ENCODE measurements around the gene GSG1. TPM values are rescaled to one million over a fixed set of nuclear protein-coding genes. Genes with fewer than 3 reads are reported as not detected.
"Not testable (repeated sequence)": the region's sequence is repeated elsewhere in the genome, so short reads cannot be mapped to it uniquely, and the experiment has no call there.

GSG1 gene
- total RNA-seq, 1 donor from 2014 or later, result not detected

GRCh38 chr12:13095266-13095995 lies 8.0 kb downstream of the GSG1 start:
- no peak for DNase-seq (ENCODE audit: low spot score)
- H3K9me3 Mint-ChIP-seq, result no peaks in the 10 kb centered on the region
- H3K36me3 Mint-ChIP-seq (ENCODE audit: low read depth), result no peaks in the 10 kb centered on the region
- peaks cover 28% of the 10 kb centered on the region for H3K4me1 Mint-ChIP-seq (ENCODE audit: low read depth)
- H3K27me3 Mint-ChIP-seq (ENCODE audit: insufficient read depth), result peaks cover 17% of the 10 kb centered on the region
- H3K27ac Mint-ChIP-seq, result no peak overlapping the region
- intact Hi-C loops (cut with micrococcal nuclease), result no loop called here
- H3K4me3 Mint-ChIP-seq, result no peak overlapping the region

GRCh38 chr12:13094367-13094766 lies 9.1 kb downstream of the GSG1 start:
- no peaks in the 10 kb centered on the region for H3K9me3 Mint-ChIP-seq
- peaks cover 20% of the 10 kb centered on the region for H3K4me1 Mint-ChIP-seq (ENCODE audit: low read depth)
- H3K27ac Mint-ChIP-seq, result no peak overlapping the region
- H3K36me3 Mint-ChIP-seq (ENCODE audit: low read depth), result no peaks in the 10 kb centered on the region
- peaks cover 17% of the 10 kb centered on the region for H3K27me3 Mint-ChIP-seq (ENCODE audit: insufficient read depth)
- no peak for DNase-seq (ENCODE audit: low spot score)
- no peak overlapping the region for H3K4me3 Mint-ChIP-seq
- intact Hi-C loops (cut with micrococcal nuclease), result no loop called here

GRCh38 chr12:13093848-13094220 lies 9.6 kb downstream of the GSG1 start:
- H3K27me3 Mint-ChIP-seq (ENCODE audit: insufficient read depth), result peaks cover 17% of the 10 kb centered on the region
- no peak overlapping the region for H3K27ac Mint-ChIP-seq
- H3K4me1 Mint-ChIP-seq (ENCODE audit: low read depth), result peaks cover 14% of the 10 kb centered on the region
- H3K4me3 Mint-ChIP-seq, result no peak overlapping the region
- no peaks in the 10 kb centered on the region for H3K36me3 Mint-ChIP-seq (ENCODE audit: low read depth)
- no peaks in the 10 kb centered on the region for H3K9me3 Mint-ChIP-seq
- no peak for DNase-seq (ENCODE audit: low spot score)
- intact Hi-C loops (cut with micrococcal nuclease), result no loop called here

- peaks cover 9% of the 10 kb centered on the region for H3K4me1 Mint-ChIP-seq (ENCODE audit: low read depth)
- H3K27ac Mint-ChIP-seq, result no peak overlapping the region
- no peak overlapping the region for H3K4me3 Mint-ChIP-seq
- no peak for DNase-seq (ENCODE audit: low spot score)
- H3K36me3 Mint-ChIP-seq (ENCODE audit: low read depth), result no peaks in the 10 kb centered on the region
- no peaks in the 10 kb centered on the region for H3K9me3 Mint-ChIP-seq
- intact Hi-C loops (cut with micrococcal nuclease), result no loop called here
- peaks cover 17% of the 10 kb centered on the region for H3K27me3 Mint-ChIP-seq (ENCODE audit: insufficient read depth)
Observed at GRCh38 chr12:13093191-13093847, 10.1 kb downstream of the GSG1 start.

- Mint-ChIP-seq H3K27me3 (ENCODE audit: insufficient read depth) (peaks cover 17% of the 10 kb centered on the region), H3K4me3 (no peak overlapping the region), H3K36me3 (ENCODE audit: low read depth) (no peaks in the 10 kb centered on the region), H3K27ac (no peak overlapping the region), H3K4me1 (ENCODE audit: low read depth) (no peaks in the 10 kb centered on the region), H3K9me3 (no peaks in the 10 kb centered on the region)
- intact Hi-C loops (cut with micrococcal nuclease), result no loop called here
- DNase-seq (ENCODE audit: low spot score), result no peak
Observed at GRCh38 chr12:13091832-13092231, 11.6 kb downstream of the GSG1 start.

GRCh38 chr12:13090054-13090453 lies 13.4 kb downstream of the GSG1 start:
- H3K4me3 Mint-ChIP-seq, result no peak overlapping the region
- H3K36me3 Mint-ChIP-seq (ENCODE audit: low read depth), result no peaks in the 10 kb centered on the region
- no peak overlapping the region for H3K27ac Mint-ChIP-seq
- no peaks in the 10 kb centered on the region for H3K9me3 Mint-ChIP-seq
- DNase-seq (ENCODE audit: low spot score), result no peak
- intact Hi-C loops (cut with micrococcal nuclease), result no loop called here
- peaks cover 8% of the 10 kb centered on the region for H3K4me1 Mint-ChIP-seq (ENCODE audit: low read depth)
- peaks cover 17% of the 10 kb centered on the region for H3K27me3 Mint-ChIP-seq (ENCODE audit: insufficient read depth)

- Mint-ChIP-seq H3K9me3 (no peaks in the 10 kb centered on the region), H3K27me3 (ENCODE audit: insufficient read depth) (peaks cover 13% of the 10 kb centered on the region), H3K4me3 (no peak overlapping the region), H3K27ac (no peak overlapping the region), H3K36me3 (ENCODE audit: low read depth) (no peaks in the 10 kb centered on the region), H3K4me1 (ENCODE audit: low read depth) (peaks cover 11% of the 10 kb centered on the region)
- intact Hi-C loops (cut with micrococcal nuclease), result no loop called here
- no peak for DNase-seq (ENCODE audit: low spot score)
Observed at GRCh38 chr12:13088496-13088895, 15.0 kb downstream of the GSG1 start.

GRCh38 chr12:13087766-13088165 lies 15.7 kb downstream of the GSG1 start:
- intact Hi-C loops (cut with micrococcal nuclease), result no loop called here
- Mint-ChIP-seq H3K27ac (no peak overlapping the region), H3K27me3 (ENCODE audit: insufficient read depth) (peaks cover 12% of the 10 kb centered on the region), H3K36me3 (ENCODE audit: low read depth) (no peaks in the 10 kb centered on the region), H3K9me3 (no peaks in the 10 kb centered on the region), H3K4me1 (ENCODE audit: low read depth) (peaks cover 11% of the 10 kb centered on the region), H3K4me3 (no peak overlapping the region)
- no peak for DNase-seq (ENCODE audit: low spot score)

- intact Hi-C loops (cut with micrococcal nuclease), result no loop called here
- H3K36me3 Mint-ChIP-seq (ENCODE audit: low read depth), result no peaks in the 10 kb centered on the region
Observed at GRCh38 chr12:13085968-13086686, 17.3 kb downstream of the GSG1 start.

GRCh38 chr12:13084898-13085640 lies 18.4 kb downstream of the GSG1 start:
- H3K9me3 Mint-ChIP-seq, result no peaks in the 10 kb centered on the region

More at GRCh38 chr12:13085968-13086686, 17.3 kb downstream of the GSG1 start:
- no peak for DNase-seq (ENCODE audit: low spot score)
- no peak overlapping the region for H3K27ac Mint-ChIP-seq
- H3K27me3 Mint-ChIP-seq (ENCODE audit: insufficient read depth), result peaks cover 2% of the 10 kb centered on the region
- H3K9me3 Mint-ChIP-seq, result no peaks in the 10 kb centered on the region
- H3K4me3 Mint-ChIP-seq, result no peak overlapping the region
- peaks cover 11% of the 10 kb centered on the region for H3K4me1 Mint-ChIP-seq (ENCODE audit: low read depth)

GRCh38 chr12:13083638-13084037 lies 19.8 kb downstream of the GSG1 start:
- H3K4me3 Mint-ChIP-seq; H3K27me3 Mint-ChIP-seq (ENCODE audit: insufficient read depth); intact Hi-C loops (cut with micrococcal nuclease); H3K27ac Mint-ChIP-seq; DNase-seq (ENCODE audit: low spot score); H3K9me3 Mint-ChIP-seq; H3K36me3 Mint-ChIP-seq (ENCODE audit: low read depth): not testable (repeated sequence)
- H3K4me1 Mint-ChIP-seq (ENCODE audit: low read depth), result peaks cover 11% of the 10 kb centered on the region

More at GRCh38 chr12:13084898-13085640, 18.4 kb downstream of the GSG1 start:
- Mint-ChIP-seq H3K4me3 (no peak overlapping the region), H3K36me3 (ENCODE audit: low read depth) (no peaks in the 10 kb centered on the region), H3K4me1 (ENCODE audit: low read depth) (peaks cover 11% of the 10 kb centered on the region), H3K27me3 (ENCODE audit: insufficient read depth) (no peaks in the 10 kb centered on the region), H3K27ac (no peak overlapping the region)
- intact Hi-C loops (cut with micrococcal nuclease), result no loop called here
- DNase-seq (ENCODE audit: low spot score), result no peak

GRCh38 chr12:13082861-13083260 lies 20.6 kb downstream of the GSG1 start:
- Mint-ChIP-seq H3K4me3 (no peak overlapping the region), H3K27me3 (ENCODE audit: insufficient read depth) (no peaks in the 10 kb centered on the region), H3K27ac (no peak overlapping the region), H3K36me3 (ENCODE audit: low read depth) (no peaks in the 10 kb centered on the region), H3K4me1 (ENCODE audit: low read depth) (peaks cover 11% of the 10 kb centered on the region), H3K9me3 (no peaks in the 10 kb centered on the region)
- DNase-seq (ENCODE audit: low spot score), result no peak
- intact Hi-C loops (cut with micrococcal nuclease), result no loop called here
